WTC11 (cell line): ENCODE results near the gene CEP135. TPM values are rescaled to one million over a fixed set of nuclear protein-coding genes. Genes with fewer than 3 reads are reported as not detected.

Source experiments
- ATAC-seq: fragments of 200-7000 bp; cut with Tn5 transposase; 2 replicates; pipeline ENCODE4 v1.10.0; 2021; ENCODE audit warnings: mild to moderate bottlenecking, moderate library complexity
- CTCF ChIA-PET: fragments of 300-600 bp; sonication (Branson Sonifier 250); formaldehyde crosslinking; loops from one replicate; lab custom pipeline; 2021; ENCODE audit warnings: antibody characterized with exemption; lab: Charles Lee
- POLR2A ChIA-PET: fragments of 350-600 bp; sonication (Branson Sonifier 250); formaldehyde crosslinking; loops from one replicate; lab custom pipeline; 2021; ENCODE audit warnings: antibody characterized with exemption; lab: Charles Lee
- DNase-seq: peaks from one replicate; pipeline ENCODE4 v3.0.0; 2021; ENCODE audit warnings: low spot score
- H3K27ac Mint-ChIP-seq: 2 replicates; pipeline ENCODE4 v1.8.0; 2021; ENCODE audit warnings: mixed read lengths
- H3K27me3 Mint-ChIP-seq: 2 replicates; pipeline ENCODE4 v1.8.0; 2021; ENCODE audit warnings: low read depth, mild to moderate bottlenecking, moderate library complexity, mixed read lengths
- H3K36me3 Mint-ChIP-seq: 2 replicates; pipeline ENCODE4 v1.8.0; 2021; ENCODE audit warnings: mixed read lengths
- H3K4me1 Mint-ChIP-seq: 2 replicates; pipeline ENCODE4 v1.8.0; 2022; ENCODE audit warnings: mixed read lengths
- H3K4me3 Mint-ChIP-seq: 2 replicates; pipeline ENCODE4 v1.8.0; 2021; ENCODE audit warnings: mild to moderate bottlenecking, moderate library complexity, mixed read lengths
- H3K9me3 Mint-ChIP-seq: 2 replicates; pipeline ENCODE4 v1.8.0; 2021; ENCODE audit warnings: mixed read lengths
- ATF3 ChIP-seq: sonication (generic); formaldehyde crosslinking; conservative IDR thresholded peaks from 2 replicates; pipeline ENCODE4 v1.8.1; 2022; ENCODE audit warnings: mild to moderate bottlenecking, missing genetic modification reagents
- CDX4 ChIP-seq: fragments of 250-450 bp; sonication (Bioruptor Pico); IDR thresholded peaks from 2 replicates; pipeline ENCODE4 v1.9.0; 2021; ENCODE audit warnings: moderate library complexity, mild to moderate bottlenecking, inconsistent platforms, borderline replicate concordance
- CREM ChIP-seq: sonication (generic); formaldehyde crosslinking; IDR thresholded peaks from 2 replicates; pipeline ENCODE4 v1.8.1; 2022; ENCODE audit warnings: mild to moderate bottlenecking, missing genetic modification reagents, moderate library complexity
- E2F1 ChIP-seq: sonication (generic); formaldehyde crosslinking; IDR thresholded peaks from 2 replicates; pipeline ENCODE4 v1.8.0; 2022; ENCODE audit warnings: mild to moderate bottlenecking, missing genetic modification reagents
- ELF4 ChIP-seq: sonication (generic); formaldehyde crosslinking; IDR thresholded peaks from 2 replicates; pipeline ENCODE4 v1.8.1; 2022; ENCODE audit warnings: low read depth, mild to moderate bottlenecking, moderate library complexity, missing genetic modification reagents
- EMX1 ChIP-seq: fragments of 250-450 bp; sonication (Bioruptor Pico); IDR thresholded peaks from 2 replicates; pipeline ENCODE4 v1.8.0; 2021; ENCODE audit warnings: mild to moderate bottlenecking
- ESRRA ChIP-seq: sonication (generic); formaldehyde crosslinking; IDR thresholded peaks from 2 replicates; pipeline ENCODE4 v1.8.1; 2022; ENCODE audit warnings: mild to moderate bottlenecking, missing genetic modification reagents, borderline replicate concordance
- FOXJ3 ChIP-seq: sonication (generic); formaldehyde crosslinking; IDR thresholded peaks from 2 replicates; pipeline ENCODE4 v1.9.0; 2021; ENCODE audit warnings: missing genetic modification reagents, mild to moderate bottlenecking, borderline replicate concordance
- HMGA2 ChIP-seq: fragments of 250-450 bp; sonication (Bioruptor Pico); IDR thresholded peaks from 2 replicates; pipeline ENCODE4 v1.4.0; 2021; ENCODE audit warnings: mild to moderate bottlenecking, moderate library complexity
- IRF1 ChIP-seq: sonication (generic); formaldehyde crosslinking; IDR thresholded peaks from 2 replicates; pipeline ENCODE4 v1.8.0; 2023; ENCODE audit warnings: missing genetic modification reagents
- IRF2 ChIP-seq: sonication (generic); formaldehyde crosslinking; IDR thresholded peaks from 2 replicates; pipeline ENCODE4 v1.8.0; 2022; ENCODE audit warnings: low read depth, missing genetic modification reagents, borderline replicate concordance
- JAZF1 ChIP-seq: fragments of 250-450 bp; sonication (Bioruptor Pico); IDR thresholded peaks from 2 replicates; pipeline ENCODE4 v1.9.0; 2021; ENCODE audit warnings: moderate library complexity, mild to moderate bottlenecking, inconsistent platforms
- JUN ChIP-seq: sonication (generic); formaldehyde crosslinking; IDR thresholded peaks from 2 replicates; pipeline ENCODE4 v1.8.0; 2023; ENCODE audit warnings: mild to moderate bottlenecking, missing genetic modification reagents
- MXD4 ChIP-seq: fragments of 250-450 bp; sonication (Bioruptor Pico); IDR thresholded peaks from 2 replicates; pipeline ENCODE4 v1.8.0; 2021; ENCODE audit warnings: mild to moderate bottlenecking, moderate library complexity, borderline replicate concordance
- NFE2L1 ChIP-seq: sonication (generic); formaldehyde crosslinking; IDR thresholded peaks from 2 replicates; pipeline ENCODE4 v1.8.1; 2023; ENCODE audit warnings: missing genetic modification reagents
- NFYB ChIP-seq: sonication (generic); formaldehyde crosslinking; conservative IDR thresholded peaks from 2 replicates; pipeline ENCODE4 v1.8.0; 2022; ENCODE audit warnings: low read depth, missing genetic modification reagents
- PREB ChIP-seq: sonication (generic); formaldehyde crosslinking; IDR thresholded peaks from 2 replicates; pipeline ENCODE4 v1.8.1; 2022; ENCODE audit warnings: mild to moderate bottlenecking, missing genetic modification reagents, moderate library complexity, borderline replicate concordance
- PRRX2 ChIP-seq: fragments of 250-450 bp; sonication (Bioruptor Pico); IDR thresholded peaks from 2 replicates; pipeline ENCODE4 v1.8.0; 2021; ENCODE audit warnings: mild to moderate bottlenecking
- STAT6 ChIP-seq: sonication (generic); formaldehyde crosslinking; conservative IDR thresholded peaks from 2 replicates; pipeline ENCODE4 v1.8.1; 2023; ENCODE audit warnings: mild to moderate bottlenecking, low read depth, missing genetic modification reagents, moderate library complexity
- TEAD1 ChIP-seq: sonication (generic); formaldehyde crosslinking; IDR thresholded peaks from 2 replicates; pipeline ENCODE4 v1.8.0; 2022; ENCODE audit warnings: mild to moderate bottlenecking, missing genetic modification reagents
- TP53 ChIP-seq: sonication (generic); formaldehyde crosslinking; IDR thresholded peaks from 2 replicates; pipeline ENCODE4 v1.8.1; 2023; ENCODE audit warnings: mild to moderate bottlenecking, missing genetic modification reagents
- USF1 ChIP-seq: sonication (generic); formaldehyde crosslinking; IDR thresholded peaks from 2 replicates; pipeline ENCODE4 v1.8.0; 2022; ENCODE audit warnings: mild to moderate bottlenecking, missing genetic modification reagents
- USF2 ChIP-seq: sonication (generic); formaldehyde crosslinking; IDR thresholded peaks from 2 replicates; pipeline ENCODE4 v1.8.1; 2023; ENCODE audit warnings: mild to moderate bottlenecking, missing genetic modification reagents, moderate library complexity
- ZNF317 ChIP-seq: sonication (generic); formaldehyde crosslinking; IDR thresholded peaks from 2 replicates; pipeline ENCODE4 v1.8.1; 2023; ENCODE audit warnings: low read depth, mild to moderate bottlenecking, moderate library complexity, missing genetic modification reagents, borderline replicate concordance
- ZNF423 ChIP-seq: fragments of 250-450 bp; sonication (Bioruptor Pico); IDR thresholded peaks from 2 replicates; pipeline ENCODE4 v2.1.2; 2022; ENCODE audit warnings: mild to moderate bottlenecking, moderate library complexity
- total RNA-seq: library from RNA; stranded (reverse); gene quantifications from 3 replicates; pipeline ENCODE4 v1.2.3, GENCODE V29; 2021

The CEP135 gene
- total RNA-seq, 1 experiment from 2014 or later: 13.6 TPM

GRCh38 chr4:56048383-56048701 lies 99.6 kb downstream of the CEP135 start (continued):
- no peak for TF ChIP-seq USF1 (CRISPR knock-in tag)
- no peak for TF ChIP-seq HMGA2 (CRISPR knock-in tag)
- TF ChIP-seq NFYB (CRISPR knock-in tag): no peak
- TF ChIP-seq IRF1 (CRISPR knock-in tag): no peak

GRCh38 chr4:56048702-56049431 lies 100.1 kb downstream of the CEP135 start:
- Mint-ChIP-seq H3K4me3 (peak overlapping the region; percentile 81), H3K27me3 (peaks cover 3% of the 10 kb centered on the region; the same call in 1 of the 2 replicates), H3K27ac (peak overlapping the region; percentile 79; the same call in 1 of the 2 replicates), H3K9me3 (no peaks in the 10 kb centered on the region), H3K4me1 (peaks cover 29% of the 10 kb centered on the region), H3K36me3 (no peaks in the 10 kb centered on the region)
- ATAC-seq (peak; percentile 72), DNase-seq (peak; percentile 70)
- ChIA-PET POLR2A (interaction anchor here (1.0 kb wide), 1 partner anchor 100 kb away, joined by 3 read pairs; the partner anchor contains the start of gene CEP135), CTCF (interaction anchor here (1.0 to 2.7 kb wide), 2 partner anchors 14 to 100 kb away, joined by 3 to 10 read pairs; partner anchors contain the start of gene CEP135)
- TF ChIP-seq TEAD1 (peak; percentile 15; the same call in 1 of the 2 replicates), ZNF317 (CRISPR knock-in tag) (no peak), PRRX2 (CRISPR knock-in tag) (0 out of 2 replicates have a peak, but pooled peaks have one; percentile 5), CREM (CRISPR knock-in tag) (no peak), USF1 (CRISPR knock-in tag) (peak; percentile 24; the same call in 1 of the 2 replicates), FOXJ3 (CRISPR knock-in tag) (no peak), E2F1 (CRISPR knock-in tag) (no peak), TP53 (CRISPR knock-in tag) (0 out of 2 replicates have a peak, but pooled peaks have one; percentile 49), CDX4 (CRISPR knock-in tag) (no peak), ESRRA (CRISPR knock-in tag) (no peak), EMX1 (no peak), NFE2L1 (CRISPR knock-in tag) (no peak), JAZF1 (CRISPR knock-in tag) (no peak), ATF3 (CRISPR knock-in tag) (no peak), USF2 (CRISPR knock-in tag) (peak; percentile 87), PREB (CRISPR knock-in tag) (no peak), MXD4 (CRISPR knock-in tag) (no peak), IRF2 (CRISPR knock-in tag) (no peak), ZNF423 (CRISPR knock-in tag) (peak; percentile 82), ELF4 (no peak), JUN (CRISPR knock-in tag) (no peak), STAT6 (CRISPR knock-in tag) (no peak)
